Subcutaneous abdominal adipose tissue (tissue), 5 donors: ENCODE measurements around the gene CC2D2B.

Experiments used
- H3K27ac ChIP-seq: one replicate; pipeline ENCODE4 v1.7.0; 2013; ENCODE audit warnings: low read depth, mild to moderate bottlenecking, inconsistent platforms, low read length, moderate library complexity
- H3K27me3 ChIP-seq, 5 donors: one replicate each; pipeline ENCODE4 v1.7.0; 2013; ENCODE audit warnings: low read length in 5 of 5, inconsistent platforms in 1 of 5; ENCODE audit not compliant: control insufficient read depth in 5 of 5, insufficient read depth in 4 of 5
- H3K36me3 ChIP-seq, 5 donors: one replicate each; pipeline ENCODE4 v1.7.0; 2013; ENCODE audit warnings: low read length in 5 of 5; ENCODE audit not compliant: control insufficient read depth in 5 of 5, insufficient read depth in 5 of 5
- H3K4me1 ChIP-seq, 5 donors: one replicate each; pipeline ENCODE4 v1.7.0; 2013; ENCODE audit warnings: low read length in 5 of 5, mild to moderate bottlenecking in 3 of 5, moderate library complexity in 1 of 5; ENCODE audit not compliant: control insufficient read depth in 5 of 5, insufficient read depth in 5 of 5
- H3K4me3 ChIP-seq, 5 donors: one replicate each; pipeline ENCODE4 v1.7.0; 2013; ENCODE audit warnings: low read length in 5 of 5, low read depth in 1 of 5
- H3K9ac ChIP-seq, 5 donors: one replicate each; pipeline ENCODE4 v1.7.0; 2013; ENCODE audit warnings: low read length in 5 of 5, mild to moderate bottlenecking in 4 of 5, moderate library complexity in 3 of 5
- H3K9me3 ChIP-seq, 5 donors: one replicate each; pipeline ENCODE4 v1.7.0; 2013; ENCODE audit warnings: low read length in 5 of 5; ENCODE audit not compliant: control insufficient read depth in 5 of 5
- donor health status: healthy.
- donor health status: healthy.
- donor health status: healthy.
- donor health status: healthy.
- donor health status: healthy.

The CC2D2B gene

DNA sequence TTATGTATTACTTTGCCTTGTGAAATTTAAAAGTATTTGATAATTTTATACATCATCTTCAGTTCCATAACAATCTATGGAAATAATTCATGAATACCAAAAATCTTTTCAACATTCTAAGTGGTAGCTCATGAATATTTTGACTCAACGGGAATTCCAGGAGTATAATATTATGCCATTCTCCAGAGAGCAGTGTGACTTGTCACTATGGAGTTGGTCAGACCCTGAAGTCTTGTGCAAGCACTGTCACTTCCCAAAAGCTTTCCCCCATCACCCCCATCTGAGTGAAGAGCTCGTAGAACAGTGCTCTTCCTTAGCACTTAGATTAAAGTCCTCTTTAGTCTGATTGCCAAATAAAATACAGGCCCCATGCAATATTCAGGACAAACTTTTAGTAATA is 106.2 kb downstream of the CC2D2B start:
- H3K4me1 ChIP-seq = peaks cover 0 to 6% (median 4%) of the 10 kb centered on the region in 5 donors
- H3K9me3 ChIP-seq = no peaks in the 10 kb centered on the region
- no peak overlapping the region for H3K27ac ChIP-seq
- H3K27me3 ChIP-seq = no peaks in the 10 kb centered on the region
- H3K4me3 ChIP-seq = no peak overlapping the region
- H3K9ac ChIP-seq = no peak overlapping the region
- no peaks in the 10 kb centered on the region for H3K36me3 ChIP-seq

DNA sequence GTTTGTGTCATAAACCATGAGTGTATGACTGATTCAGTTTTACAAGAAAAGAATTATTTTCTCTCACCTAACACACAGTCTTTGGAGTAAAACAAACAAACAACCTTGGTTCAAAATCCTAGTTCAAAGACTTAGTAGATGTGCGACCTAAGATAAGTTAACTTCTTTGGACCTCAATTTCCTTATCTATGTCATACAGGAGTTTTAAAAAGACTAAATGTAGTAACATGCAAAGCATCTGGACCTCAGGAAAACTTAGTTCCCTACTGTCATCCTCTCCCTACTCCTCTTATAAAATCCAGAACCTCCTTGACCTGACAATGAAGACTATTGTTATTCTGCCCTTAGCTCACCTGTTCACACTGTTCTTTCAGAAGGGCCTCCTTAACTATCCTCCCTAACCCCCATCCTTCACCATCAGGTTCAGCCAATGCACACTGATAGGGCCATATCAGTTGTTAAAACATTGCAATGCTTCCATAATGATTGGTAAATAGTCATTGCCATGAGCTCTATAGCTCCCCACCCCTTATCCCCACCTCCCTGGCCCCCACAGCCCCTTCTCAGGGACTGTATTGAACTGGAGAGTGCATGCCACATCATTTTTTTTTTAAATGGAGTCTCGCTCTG is 106.8 kb downstream of the CC2D2B start:
- H3K4me1 ChIP-seq = peaks cover 0 to 6% (median 4%) of the 10 kb centered on the region in 5 donors
- no peak overlapping the region for H3K27ac ChIP-seq
- H3K9ac ChIP-seq = no peak overlapping the region
- H3K36me3 ChIP-seq = no peaks in the 10 kb centered on the region
- no peaks in the 10 kb centered on the region for H3K9me3 ChIP-seq
- no peak overlapping the region for H3K4me3 ChIP-seq
- H3K27me3 ChIP-seq = no peaks in the 10 kb centered on the region

GRCh38 chr10:96017191-96017687 is 109.5 kb downstream of the CC2D2B start:
- peaks cover 0 to 6% (median 4%) of the 10 kb centered on the region in 5 donors for H3K4me1 ChIP-seq
- H3K27ac ChIP-seq = no peak overlapping the region
- H3K36me3 ChIP-seq = no peaks in the 10 kb centered on the region
- no peaks in the 10 kb centered on the region for H3K27me3 ChIP-seq
- no peak overlapping the region for H3K9ac ChIP-seq
- no peak overlapping the region for H3K4me3 ChIP-seq
- H3K9me3 ChIP-seq = no peaks in the 10 kb centered on the region

- Histone ChIP-seq H3K9me3 (no peaks in the 10 kb centered on the region), H3K27ac (no peak overlapping the region), H3K4me1 (peaks cover 0 to 6% (median 4%) of the 10 kb centered on the region in 5 donors), H3K36me3 (no peaks in the 10 kb centered on the region), H3K27me3 (no peaks in the 10 kb centered on the region), H3K4me3 (no peak overlapping the region), H3K9ac (no peak overlapping the region)
These were observed 113.6 kb downstream of the CC2D2B start for GRCh38 chr10:96021332-96021731.

- Histone ChIP-seq H3K9ac (no peak overlapping the region), H3K27ac (no peak overlapping the region), H3K9me3 (no peaks in the 10 kb centered on the region), H3K27me3 (no peaks in the 10 kb centered on the region), H3K4me1 (no peaks in the 10 kb centered on the region), H3K36me3 (no peaks in the 10 kb centered on the region), H3K4me3 (no peak overlapping the region)
These were observed 115.0 kb downstream of the CC2D2B start for GRCh38 chr10:96022739-96023138.

DNA sequence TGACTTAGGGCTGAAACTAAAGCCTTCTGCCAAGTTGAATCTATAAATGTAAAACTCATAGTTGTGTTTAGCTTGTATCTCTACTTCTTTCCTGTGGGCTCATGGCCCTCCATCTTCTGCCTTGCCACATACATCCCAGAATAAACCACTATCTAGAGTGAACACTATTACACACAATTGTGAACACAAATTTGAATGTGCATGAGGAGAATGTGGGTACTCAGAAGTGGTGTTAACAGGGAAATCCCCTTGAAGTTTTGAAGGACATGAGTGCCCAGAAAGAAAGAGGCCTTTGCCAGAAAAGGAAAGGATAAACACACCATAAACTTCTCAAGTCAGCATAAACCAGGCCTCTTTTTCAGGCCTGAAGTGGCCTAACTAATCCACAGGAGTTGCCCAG is 115.4 kb downstream of the CC2D2B start:
- Histone ChIP-seq H3K36me3 (no peaks in the 10 kb centered on the region), H3K9ac (no peak overlapping the region), H3K27me3 (no peaks in the 10 kb centered on the region), H3K4me1 (no peaks in the 10 kb centered on the region), H3K9me3 (no peaks in the 10 kb centered on the region), H3K27ac (no peak overlapping the region), H3K4me3 (no peak overlapping the region)

DNA sequence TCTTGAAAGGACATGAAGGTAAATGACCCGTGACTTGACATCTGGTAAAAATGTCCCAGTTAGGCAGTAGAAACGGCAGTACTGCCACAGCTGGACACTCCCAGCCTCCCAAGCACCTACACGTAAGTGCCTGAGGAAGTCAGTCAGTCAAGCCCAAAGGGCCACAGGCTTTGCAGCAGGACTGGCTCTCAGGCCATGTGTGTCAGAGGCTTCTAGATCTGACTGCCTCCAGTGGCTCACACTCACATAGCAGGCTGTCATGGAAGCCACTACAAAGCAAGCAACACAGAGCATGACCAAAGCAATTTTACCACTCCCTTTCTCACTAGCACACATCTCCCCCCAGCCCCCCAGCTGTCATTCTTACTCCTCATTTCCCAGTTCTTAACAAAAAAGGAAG is 117.8 kb downstream of the CC2D2B start:
- H3K9me3 ChIP-seq = no peaks in the 10 kb centered on the region

DNA sequence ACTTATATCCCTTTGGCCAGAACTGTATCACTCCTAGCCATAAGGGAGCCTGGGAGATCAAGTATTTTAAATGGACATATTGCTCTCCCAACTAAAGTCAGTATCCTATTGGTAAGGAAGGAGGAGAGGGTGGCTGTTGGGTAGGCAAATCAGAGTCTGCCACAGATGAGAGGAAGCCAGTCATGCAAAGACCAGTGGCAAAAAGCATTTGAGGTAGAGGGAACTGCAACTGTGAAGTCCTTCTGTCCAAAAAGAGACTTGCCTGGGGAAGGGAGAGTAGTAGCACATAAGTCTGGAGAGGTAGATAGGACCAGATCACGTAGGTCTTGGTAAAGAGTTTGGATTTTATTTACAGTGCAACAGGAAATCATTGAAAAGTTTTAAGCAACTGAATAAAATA is 126.8 kb downstream of the CC2D2B start:
- Histone ChIP-seq H3K36me3 (no peaks in the 10 kb centered on the region), H3K4me1 (no peaks in the 10 kb centered on the region), H3K4me3 (no peak overlapping the region), H3K27me3 (no peaks in the 10 kb centered on the region), H3K9me3 (no peaks in the 10 kb centered on the region), H3K9ac (no peak overlapping the region), H3K27ac (no peak overlapping the region)

More for the DNA sequence above, 117.8 kb downstream of the CC2D2B start:
- H3K4me1 ChIP-seq = no peaks in the 10 kb centered on the region
- peaks cover 0 to 2% (median 0%) of the 10 kb centered on the region in 5 donors for H3K36me3 ChIP-seq
- H3K27me3 ChIP-seq = no peaks in the 10 kb centered on the region
- H3K27ac ChIP-seq = no peak overlapping the region
- no peak overlapping the region for H3K4me3 ChIP-seq
- no peak overlapping the region for H3K9ac ChIP-seq

GRCh38 chr10:96038476-96039387 is 131.0 kb downstream of the CC2D2B start:
- no peaks in the 10 kb centered on the region for H3K27me3 ChIP-seq
- no peak overlapping the region for H3K4me3 ChIP-seq
- H3K36me3 ChIP-seq = no peaks in the 10 kb centered on the region
- H3K9me3 ChIP-seq = no peaks in the 10 kb centered on the region
- no peak overlapping the region for H3K9ac ChIP-seq
- peaks cover 0 to 9% (median 5%) of the 10 kb centered on the region in 5 donors for H3K4me1 ChIP-seq
- no peak overlapping the region for H3K27ac ChIP-seq

DNA sequence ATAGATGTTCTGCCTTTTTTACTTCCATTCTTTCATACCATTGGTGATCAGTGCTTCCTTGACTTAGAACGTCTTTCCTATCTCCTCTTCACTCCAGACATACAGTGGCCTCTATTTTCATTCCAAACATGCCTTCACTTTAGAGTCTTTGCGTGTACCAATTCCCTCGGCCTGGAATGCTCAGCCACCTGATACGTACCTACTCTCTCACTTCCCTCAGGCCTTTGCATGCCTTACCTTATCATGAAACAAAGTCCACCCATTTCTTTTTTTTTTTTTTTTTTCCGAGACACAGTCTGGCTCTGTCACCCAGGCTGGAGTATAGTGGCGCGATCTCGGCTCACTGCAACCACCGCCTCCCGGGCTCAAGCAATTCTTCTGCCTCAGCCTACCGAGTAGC is 133.4 kb downstream of the CC2D2B start:
- H3K4me3 ChIP-seq = no peak overlapping the region
- H3K9ac ChIP-seq = no peak overlapping the region
- no peaks in the 10 kb centered on the region for H3K27me3 ChIP-seq
- no peaks in the 10 kb centered on the region for H3K36me3 ChIP-seq
- H3K4me1 ChIP-seq = peaks cover 0 to 27% (median 20%) of the 10 kb centered on the region in 5 donors
- no peaks in the 10 kb centered on the region for H3K9me3 ChIP-seq
- H3K27ac ChIP-seq = no peak overlapping the region
